Breast epithelium (tissue), 4 donors: ENCODE measurements around the gene PATL2. TPM values are rescaled to one million over a fixed set of nuclear protein-coding genes. Genes with fewer than 3 reads are reported as not detected.
"Not testable (repeated sequence)": the region's sequence is repeated elsewhere in the genome, so short reads cannot be mapped to it uniquely, and the experiment has no call there.

ENCODE experiments used
- DNase-seq, 2 donors: peaks; one replicate each; pipeline ENCODE4 v3.0.0-alpha.2; 2019; ENCODE audit warnings: low spot score in 2 of 2
- H3K27ac ChIP-seq, 2 donors: fragments of 200-600 bp; sonication (generic) in 1 of 2; one replicate each; pipeline ENCODE4 v1.5.1; 2016 to 2019; ENCODE audit warnings: mild to moderate bottlenecking in 1 of 2
- H3K27me3 ChIP-seq, 2 donors: fragments of 200-600 bp; sonication (generic) in 1 of 2; one replicate each; pipeline versions ENCODE4 v1.5.1 to v1.6.0; 2017 to 2019; ENCODE audit warnings: control low read depth in 1 of 2, mild to moderate bottlenecking in 1 of 2
- H3K36me3 ChIP-seq: fragments of 200-600 bp; one replicate; pipeline ENCODE4 v1.5.1; 2019
- H3K4me1 ChIP-seq, 2 donors: fragments of 200-600 bp; sonication (generic); one replicate each; pipeline ENCODE4 v1.5.1; 2016 to 2019; ENCODE audit warnings: control low read depth in 1 of 2
- H3K4me3 ChIP-seq, 3 donors: fragments of 200-600 bp; sonication (generic); 1 replicate in 2 of 3; 2 replicates in 1 of 3; pipeline ENCODE4 v1.5.1; 2016 to 2019; ENCODE audit warnings: mild to moderate bottlenecking in 3 of 3, moderate library complexity in 2 of 3
- H3K9me3 ChIP-seq, 2 donors: fragments of 200-600 bp; sonication (generic) in 1 of 2; one replicate each; pipeline ENCODE4 v1.5.1; 2016 to 2019; ENCODE audit warnings: control low read depth in 1 of 2
- POLR2A ChIP-seq: fragments of 450-650 bp; IDR thresholded peaks from one replicate; pipeline ENCODE4 v1.6.1; 2016; ENCODE audit warnings: antibody characterized with exemption, mild to moderate bottlenecking, moderate library complexity
- POLR2AphosphoS5 ChIP-seq, 3 donors: sonication (generic); formaldehyde crosslinking; IDR thresholded peaks; one replicate each; pipeline ENCODE4 v1.6.1; 2017; ENCODE audit warnings: antibody characterized with exemption in 3 of 3
- intact Hi-C: fragments of 100-400 bp; cut with DNase I; formaldehyde crosslinking; loops from one replicate; pipeline ENCODE4 v1.15.1; 2023; ENCODE audit warnings: low total_unique reads
- total RNA-seq, 3 donors: library from RNA; depleted of rRNA; stranded (reverse); fragments of >200 nt; gene quantifications; one replicate each; pipeline ENCODE4 v1.1.0, GENCODE V29; 2016
- TF ChIP-seq, protein P1 (sequence below), 3 donors: fragments of 450-650 bp; IDR thresholded peaks; one replicate each; pipeline ENCODE4 v1.5.1; 2016 to 2017; ENCODE audit warnings: antibody characterized with exemption in 3 of 3, mild to moderate bottlenecking in 3 of 3, moderate library complexity in 3 of 3

Gene PATL2
- total RNA-seq = 1 to 10 TPM; 1.6 to 2.6 (median 2.2) TPM

DNA sequence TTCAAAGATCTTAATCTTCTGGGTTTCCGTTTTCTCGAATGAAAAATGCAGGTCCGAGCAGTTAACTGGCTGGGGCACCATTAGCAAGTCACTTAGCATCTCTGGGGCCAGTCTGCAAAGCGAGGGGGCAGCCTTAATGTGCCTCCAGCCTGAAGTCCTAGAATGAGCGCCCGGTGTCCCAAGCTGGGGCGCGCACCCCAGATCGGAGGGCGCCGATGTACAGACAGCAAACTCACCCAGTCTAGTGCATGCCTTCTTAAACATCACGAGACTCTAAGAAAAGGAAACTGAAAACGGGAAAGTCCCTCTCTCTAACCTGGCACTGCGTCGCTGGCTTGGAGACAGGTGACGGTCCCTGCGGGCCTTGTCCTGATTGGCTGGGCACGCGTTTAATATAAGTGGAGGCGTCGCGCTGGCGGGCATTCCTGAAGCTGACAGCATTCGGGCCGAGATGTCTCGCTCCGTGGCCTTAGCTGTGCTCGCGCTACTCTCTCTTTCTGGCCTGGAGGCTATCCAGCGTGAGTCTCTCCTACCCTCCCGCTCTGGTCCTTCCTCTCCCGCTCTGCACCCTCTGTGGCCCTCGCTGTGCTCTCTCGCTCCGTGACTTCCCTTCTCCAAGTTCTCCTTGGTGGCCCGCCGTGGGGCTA, at the start of gene PATL2, which contains the start of gene B2M:
Gene PATL2, minus strand, starts transcription at position 228 of the 647 bp plus-strand sequence. CDS start 34,833 bp downstream, outside the sequence.
Gene B2M, plus strand, starts transcription at position 422 of the 647 bp plus-strand sequence. Its CDS starts 30 bp downstream, at position 452.
- peak within 1 kb of the TSS; percentile 97 to 99 for H3K27ac ChIP-seq
- H3K9me3 ChIP-seq = no peaks in the 10 kb centered on the region
- H3K36me3 ChIP-seq = peaks cover 8% of the 10 kb centered on the region
- intact Hi-C loops = loop anchor here (2.0 kb wide), 1 partner anchor 16 kb away; no protein-coding TSS in a partner anchor
- TF ChIP-seq, protein P1, sequence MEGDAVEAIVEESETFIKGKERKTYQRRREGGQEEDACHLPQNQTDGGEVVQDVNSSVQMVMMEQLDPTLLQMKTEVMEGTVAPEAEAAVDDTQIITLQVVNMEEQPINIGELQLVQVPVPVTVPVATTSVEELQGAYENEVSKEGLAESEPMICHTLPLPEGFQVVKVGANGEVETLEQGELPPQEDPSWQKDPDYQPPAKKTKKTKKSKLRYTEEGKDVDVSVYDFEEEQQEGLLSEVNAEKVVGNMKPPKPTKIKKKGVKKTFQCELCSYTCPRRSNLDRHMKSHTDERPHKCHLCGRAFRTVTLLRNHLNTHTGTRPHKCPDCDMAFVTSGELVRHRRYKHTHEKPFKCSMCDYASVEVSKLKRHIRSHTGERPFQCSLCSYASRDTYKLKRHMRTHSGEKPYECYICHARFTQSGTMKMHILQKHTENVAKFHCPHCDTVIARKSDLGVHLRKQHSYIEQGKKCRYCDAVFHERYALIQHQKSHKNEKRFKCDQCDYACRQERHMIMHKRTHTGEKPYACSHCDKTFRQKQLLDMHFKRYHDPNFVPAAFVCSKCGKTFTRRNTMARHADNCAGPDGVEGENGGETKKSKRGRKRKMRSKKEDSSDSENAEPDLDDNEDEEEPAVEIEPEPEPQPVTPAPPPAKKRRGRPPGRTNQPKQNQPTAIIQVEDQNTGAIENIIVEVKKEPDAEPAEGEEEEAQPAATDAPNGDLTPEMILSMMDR (IDR thresholded peaks at IDR 0.05) = no peak
- peak; percentile 100 for TF ChIP-seq POLR2AphosphoS5 (IDR thresholded peaks at IDR 0.05)
- peak; percentile 100 for TF ChIP-seq POLR2A
- H3K27me3 ChIP-seq = no peaks in the 10 kb centered on the region
- peaks cover 0 to 12% of the 10 kb centered on the region in 2 donors for H3K4me1 ChIP-seq
- DNase-seq = peak; percentile 97 to 98
- peak within 1 kb of the TSS; percentile 77 to 99 (median 94) for H3K4me3 ChIP-seq

DNA sequence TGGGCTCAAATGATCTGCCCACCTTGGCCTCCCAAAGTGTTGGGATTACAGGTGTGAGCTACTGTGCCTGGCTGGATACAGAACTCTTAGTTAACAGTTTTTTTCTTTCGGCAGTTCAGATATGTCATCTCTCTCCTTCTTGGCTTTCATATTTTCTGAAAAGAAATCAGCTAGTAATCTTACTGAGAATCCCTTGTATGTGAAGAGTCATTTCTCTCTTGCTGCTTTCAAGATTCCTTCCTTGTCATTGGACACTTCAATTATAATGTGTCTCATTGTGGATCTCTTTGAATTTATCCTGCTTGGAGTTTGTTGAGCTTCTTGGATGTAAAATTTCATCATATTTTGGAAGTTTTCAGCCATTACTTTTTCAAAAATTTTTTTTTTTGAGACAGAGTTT, 42.2 kb upstream of the PATL2 start:
- H3K36me3 ChIP-seq = no peaks in the 10 kb centered on the region
- TF ChIP-seq, protein P1 (IDR thresholded peaks at IDR 0.05) = no peak
- TF ChIP-seq POLR2A = no peak
- TF ChIP-seq POLR2AphosphoS5 (IDR thresholded peaks at IDR 0.05) = no peak
- no peak for DNase-seq
- no peaks in the 10 kb centered on the region for H3K27me3 ChIP-seq
- H3K4me3 ChIP-seq = no peak overlapping the region
- H3K27ac ChIP-seq = no peak overlapping the region
- H3K9me3 ChIP-seq = peaks cover 5% of the 10 kb centered on the region in 2 donors
- intact Hi-C loops = no loop called here
- H3K4me1 ChIP-seq = no peaks in the 10 kb centered on the region

DNA sequence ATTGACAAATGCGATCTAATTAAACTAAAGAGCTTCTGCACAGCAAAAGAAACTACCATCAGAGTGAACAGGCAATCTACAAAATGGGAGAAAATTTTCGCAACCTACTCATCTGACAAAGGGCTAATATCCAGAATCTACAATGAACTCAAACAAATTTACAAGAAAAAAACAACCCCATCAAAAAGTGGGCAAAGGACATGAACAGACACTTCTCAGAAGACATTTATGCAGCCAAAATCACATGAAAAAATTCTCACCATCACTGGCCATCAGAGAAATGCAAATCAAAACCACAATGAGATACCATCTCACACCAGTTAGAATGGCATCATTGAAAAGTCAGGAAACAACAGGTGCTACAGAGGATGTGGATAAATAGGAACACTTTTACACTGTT, 32.3 kb upstream of the PATL2 start:
- H3K9me3 ChIP-seq, H3K4me1 ChIP-seq, DNase-seq, H3K4me3 ChIP-seq, H3K27ac ChIP-seq, H3K27me3 ChIP-seq, H3K36me3 ChIP-seq, intact Hi-C loops: not testable (repeated sequence)

DNA sequence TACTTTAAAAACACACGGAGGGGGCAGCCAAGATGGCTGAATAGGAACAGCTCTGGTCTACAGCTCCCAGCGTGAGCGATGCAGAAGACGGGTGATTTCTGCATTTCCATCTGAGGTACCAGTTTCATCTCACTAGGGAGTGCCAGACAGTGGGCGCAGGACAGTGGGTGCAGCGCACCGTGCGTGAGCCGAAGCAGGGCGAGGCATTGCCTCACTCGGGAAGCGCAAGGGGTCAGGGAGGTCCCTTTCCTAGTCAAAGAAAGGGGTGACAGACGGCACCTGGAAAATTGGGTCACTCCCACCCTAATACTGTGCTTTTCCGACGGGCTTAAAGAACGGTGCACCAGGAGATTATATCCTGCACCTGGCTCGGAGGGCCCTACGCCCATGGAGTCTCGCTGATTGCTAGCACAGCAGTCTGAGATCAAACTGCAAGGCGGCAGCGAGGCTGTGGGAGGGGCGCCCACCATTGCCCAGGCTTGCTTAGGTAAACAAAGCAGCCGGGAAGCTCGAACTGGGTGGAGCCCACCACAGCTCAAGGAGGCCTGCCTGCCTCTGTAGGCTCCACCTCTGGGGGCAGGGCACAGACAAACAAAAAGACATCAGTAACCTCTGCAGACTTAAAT, 28.2 kb upstream of the PATL2 start:
- intact Hi-C loops, H3K4me1 ChIP-seq, DNase-seq, H3K9me3 ChIP-seq, H3K4me3 ChIP-seq, H3K27ac ChIP-seq, H3K27me3 ChIP-seq, H3K36me3 ChIP-seq: not testable (repeated sequence)

DNA sequence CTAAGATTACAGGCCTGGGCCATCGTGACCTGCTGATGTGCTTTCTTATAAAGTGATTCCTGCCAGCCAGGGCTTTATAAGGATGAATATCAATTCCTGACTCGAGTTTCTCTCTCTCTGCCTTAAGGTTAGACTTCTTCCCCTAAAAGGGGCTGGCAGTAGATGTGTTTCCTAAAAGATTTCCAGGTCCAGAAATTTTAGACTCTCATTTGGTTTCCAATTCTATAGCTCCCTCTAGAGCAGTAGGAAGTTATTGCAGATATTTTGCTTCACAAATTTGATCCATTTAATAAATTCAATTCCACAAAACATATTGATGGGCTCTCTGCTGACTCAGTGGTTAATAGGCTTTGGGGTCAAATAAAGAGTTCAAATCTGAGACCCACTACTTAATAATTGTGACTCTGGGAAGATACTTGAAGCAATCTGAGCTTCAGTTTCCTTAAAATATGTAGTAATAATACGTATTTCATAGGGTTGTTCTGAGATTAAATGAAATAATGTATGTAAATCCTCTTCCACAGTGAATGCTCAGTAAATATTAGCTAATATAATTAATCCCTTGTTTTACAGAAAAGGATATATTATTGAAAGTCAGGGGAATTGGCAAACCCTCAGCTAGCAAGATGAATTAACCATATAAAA, 27.3 kb upstream of the PATL2 start:
- H3K36me3 ChIP-seq = no peaks in the 10 kb centered on the region
- DNase-seq = no peak
- H3K4me1 ChIP-seq = no peaks in the 10 kb centered on the region
- no peak overlapping the region for H3K4me3 ChIP-seq
- no peak overlapping the region for H3K27ac ChIP-seq
- intact Hi-C loops = no loop called here
- no peaks in the 10 kb centered on the region for H3K27me3 ChIP-seq
- no peak for TF ChIP-seq POLR2AphosphoS5 (IDR thresholded peaks at IDR 0.05)
- TF ChIP-seq, protein P1 (IDR thresholded peaks at IDR 0.05) = peak; percentile 21 to 67 (median 65)
- H3K9me3 ChIP-seq = no peaks in the 10 kb centered on the region
